Neuronal stem cell (in vitro differentiated cells): ENCODE data around the gene GPR22.

Source experiments
- DNase-seq: peaks from one replicate; pipeline ENCODE4 v3.0.0-alpha.2; 2013; ENCODE audit warnings: low spot score
- H2AFZ ChIP-seq: one replicate; pipeline ENCODE4 v1.6.1; 2013; ENCODE audit warnings: mild to moderate bottlenecking, low read length, inconsistent platforms
- H2AK5ac ChIP-seq: 2 replicates; pipeline ENCODE4 v1.6.1; 2013; ENCODE audit warnings: low read depth, mild to moderate bottlenecking, inconsistent platforms, low read length, moderate library complexity, mixed read lengths
- H2BK120ac ChIP-seq: 2 replicates; pipeline ENCODE4 v1.6.1; 2013; ENCODE audit warnings: low read depth, mild to moderate bottlenecking, inconsistent platforms, low read length, moderate library complexity, mixed read lengths
- H2BK12ac ChIP-seq: one replicate; pipeline ENCODE4 v1.6.1; 2013; ENCODE audit warnings: low read length, inconsistent platforms
- H2BK15ac ChIP-seq: 2 replicates; pipeline ENCODE4 v1.6.1; 2013; ENCODE audit warnings: mild to moderate bottlenecking, low read length, inconsistent platforms, mixed read lengths
- H2BK5ac ChIP-seq: one replicate; pipeline ENCODE4 v1.6.1; 2013; ENCODE audit warnings: inconsistent platforms, mild to moderate bottlenecking, low read length, moderate library complexity
- H3K14ac ChIP-seq: one replicate; pipeline ENCODE4 v1.6.1; 2013; ENCODE audit warnings: low read length, inconsistent platforms
- H3K18ac ChIP-seq: 2 replicates; pipeline ENCODE4 v1.6.1; 2013; ENCODE audit warnings: low read length, inconsistent platforms
- H3K23ac ChIP-seq: 2 replicates; pipeline ENCODE4 v1.6.1; 2013; ENCODE audit warnings: low read depth, mild to moderate bottlenecking, mixed read lengths, low read length, inconsistent platforms; ENCODE audit not compliant: poor library complexity
- H3K27ac ChIP-seq: replicated peaks from 3 replicates; pipeline ENCODE4 v1.5.1; 2013; ENCODE audit warnings: low read length, inconsistent platforms
- H3K27me3 ChIP-seq, 3 experiments: 2 replicates each; pipeline ENCODE4 v1.6.1; 2013; ENCODE audit warnings: low read length in 3 of 3, mild to moderate bottlenecking in 2 of 3, inconsistent platforms in 1 of 3, low read depth in 1 of 3, mixed read lengths in 1 of 3, moderate library complexity in 1 of 3; ENCODE audit not compliant: control insufficient read depth in 3 of 3, insufficient read depth in 3 of 3
- H3K36me3 ChIP-seq, 2 donors: replicated peaks in 1 of 2; 2 replicates each; pipeline ENCODE4 v1.6.1; 2013; ENCODE audit warnings: low read length in 2 of 2; ENCODE audit not compliant: control insufficient read depth in 2 of 2, insufficient read depth in 2 of 2
- H3K4ac ChIP-seq: 2 replicates; pipeline ENCODE4 v1.6.1; 2013; ENCODE audit warnings: inconsistent platforms, mild to moderate bottlenecking, low read length, moderate library complexity
- H3K4me1 ChIP-seq, 2 donors: 1 replicate in 1 of 2; 2 replicates in 1 of 2; pipeline ENCODE4 v1.6.1; 2013; ENCODE audit warnings: low read length in 2 of 2, low read depth in 1 of 2; ENCODE audit not compliant: control insufficient read depth in 2 of 2, insufficient read depth in 1 of 2
- H3K4me2 ChIP-seq: one replicate; pipeline ENCODE4 v1.6.1; 2013; ENCODE audit warnings: mild to moderate bottlenecking, low read length, inconsistent platforms; ENCODE audit not compliant: insufficient read depth, poor library complexity, severe bottlenecking
- H3K4me3 ChIP-seq, 2 donors: 2 replicates each; pipeline ENCODE4 v1.5.1; 2013; ENCODE audit warnings: low read length in 2 of 2, mild to moderate bottlenecking in 2 of 2, inconsistent platforms in 1 of 2, moderate library complexity in 1 of 2
- H3K79me1 ChIP-seq: one replicate; pipeline ENCODE4 v1.6.1; 2013; ENCODE audit warnings: low read depth, mild to moderate bottlenecking, inconsistent platforms, low read length, moderate library complexity
- H3K9ac ChIP-seq: one replicate; pipeline ENCODE4 v1.6.1; 2013; ENCODE audit warnings: mild to moderate bottlenecking, low read depth, low read length, inconsistent platforms; ENCODE audit not compliant: poor library complexity
- H3K9me3 ChIP-seq, 2 donors: replicated peaks in 1 of 2; 2 replicates each; pipeline versions ENCODE3 to v1.6.1; 2013; ENCODE audit warnings: low read length in 2 of 2, mild to moderate bottlenecking in 2 of 2, inconsistent platforms in 1 of 2, low read depth in 1 of 2, mixed read lengths in 1 of 2, moderate library complexity in 1 of 2; ENCODE audit not compliant: control insufficient read depth in 2 of 2, insufficient read depth in 1 of 2
- H4K8ac ChIP-seq: one replicate; pipeline ENCODE4 v1.6.1; 2013; ENCODE audit warnings: low read depth, mild to moderate bottlenecking, inconsistent platforms, low read length, moderate library complexity
- H4K91ac ChIP-seq: one replicate; pipeline ENCODE4 v1.6.1; 2013; ENCODE audit warnings: low read length, low read depth, mild to moderate bottlenecking, inconsistent platforms; ENCODE audit not compliant: poor library complexity
- WGBS, 2 donors: extraction: QIAGEN DNeasy Blood & Tissue Kit; methylation state at CpG; one replicate each; pipeline ENCODE4 v1.1.7; 2013; ENCODE audit warnings: missing lambda C conversion rate in 2 of 2, mixed read lengths in 1 of 2; ENCODE audit not compliant: insufficient read length in 2 of 2, insufficient replicate concordance in 1 of 2; ENCODE audit errors: extremely low coverage in 2 of 2; 5-methylcytosine and 5-hydroxymethylcytosine counted together

The GPR22 gene

GRCh38 chr7:107486041-107486440, 16.2 kb downstream of the GPR22 start:
- H3K27ac ChIP-seq: no peak overlapping the region
- H2BK15ac ChIP-seq: no peak overlapping the region
- H2BK120ac ChIP-seq: no peak overlapping the region
- no peaks in the 10 kb centered on the region for H3K27me3 ChIP-seq
- H4K8ac ChIP-seq: no peak overlapping the region
- H3K4me2 ChIP-seq: no peak overlapping the region
- no peak overlapping the region for H3K4ac ChIP-seq
- H3K9me3 ChIP-seq: no peaks in the 10 kb centered on the region
- no peak overlapping the region for H3K9ac ChIP-seq
- 100% methylated on average over 1 of the region's 3 CpGs for WGBS, 2 donors
- H2AFZ ChIP-seq: no peak overlapping the region
- DNase-seq: no peak
- H2AK5ac ChIP-seq: no peak overlapping the region
- no peaks in the 10 kb centered on the region for H3K36me3 ChIP-seq
- peaks cover 1% of the 10 kb centered on the region for H3K79me1 ChIP-seq
- H3K4me3 ChIP-seq: no peak overlapping the region
- H3K23ac ChIP-seq: no peak overlapping the region
- H4K91ac ChIP-seq: no peak overlapping the region
- no peak overlapping the region for H2BK5ac ChIP-seq
- H3K18ac ChIP-seq: no peak overlapping the region
- no peak overlapping the region for H2BK12ac ChIP-seq
- no peaks in the 10 kb centered on the region for H3K4me1 ChIP-seq
- H3K14ac ChIP-seq: no peak overlapping the region

- Histone ChIP-seq H4K91ac (no peak overlapping the region), H3K4me2 (no peak overlapping the region), H2AFZ (no peak overlapping the region), H3K36me3 (no peaks in the 10 kb centered on the region), H3K4ac (no peak overlapping the region), H2BK15ac (no peak overlapping the region), H3K9me3 (no peaks in the 10 kb centered on the region), H3K79me1 (no peaks in the 10 kb centered on the region), H3K9ac (no peak overlapping the region), H2BK5ac (no peak overlapping the region), H3K4me3 (no peak overlapping the region), H2BK120ac (no peak overlapping the region), H3K18ac (no peak overlapping the region), H3K23ac (no peak overlapping the region), H4K8ac (no peak overlapping the region), H3K14ac (no peak overlapping the region), H2BK12ac (no peak overlapping the region), H2AK5ac (no peak overlapping the region), H3K27ac (no peak overlapping the region), H3K4me1 (no peaks in the 10 kb centered on the region), H3K27me3 (no peaks in the 10 kb centered on the region)
- DNase-seq: no peak
- no CpG with 5 or more reads among the region's 2 CpGs for WGBS, 2 donors
Observed at GRCh38 chr7:107492875-107493274, 23.0 kb downstream of the GPR22 start.

GRCh38 chr7:107494315-107494751, 24.5 kb downstream of the GPR22 start:
- H2AK5ac ChIP-seq: no peak overlapping the region
- no peak overlapping the region for H2AFZ ChIP-seq
- H3K4ac ChIP-seq: no peak overlapping the region
- H3K79me1 ChIP-seq: no peaks in the 10 kb centered on the region
- no peak overlapping the region for H3K18ac ChIP-seq
- H3K14ac ChIP-seq: no peak overlapping the region
- H3K9me3 ChIP-seq: no peaks in the 10 kb centered on the region
- WGBS, 2 donors: no CpG with 5 or more reads among the region's 3 CpGs
- no peak overlapping the region for H3K4me2 ChIP-seq
- no peak overlapping the region for H4K91ac ChIP-seq
- no peak overlapping the region for H4K8ac ChIP-seq
- no peak overlapping the region for H2BK15ac ChIP-seq
- no peak overlapping the region for H3K23ac ChIP-seq
- no peak overlapping the region for H3K9ac ChIP-seq
- H3K36me3 ChIP-seq: no peaks in the 10 kb centered on the region
- H3K4me3 ChIP-seq: no peak overlapping the region
- H3K27ac ChIP-seq: no peak overlapping the region
- no peaks in the 10 kb centered on the region for H3K4me1 ChIP-seq
- no peaks in the 10 kb centered on the region for H3K27me3 ChIP-seq
- DNase-seq: no peak
- H2BK120ac ChIP-seq: no peak overlapping the region
- no peak overlapping the region for H2BK12ac ChIP-seq
- H2BK5ac ChIP-seq: no peak overlapping the region

GRCh38 chr7:107494884-107495283, 25.0 kb downstream of the GPR22 start:
- Histone ChIP-seq H2BK12ac (no peak overlapping the region), H4K8ac (no peak overlapping the region), H3K4me3 (no peak overlapping the region), H3K9ac (no peak overlapping the region), H3K36me3 (no peaks in the 10 kb centered on the region), H3K14ac (no peak overlapping the region), H2BK15ac (no peak overlapping the region), H3K23ac (no peak overlapping the region), H4K91ac (no peak overlapping the region), H3K4me2 (no peak overlapping the region), H3K27me3 (no peaks in the 10 kb centered on the region), H3K79me1 (no peaks in the 10 kb centered on the region), H2AFZ (no peak overlapping the region), H3K18ac (no peak overlapping the region), H3K4me1 (no peaks in the 10 kb centered on the region), H2AK5ac (no peak overlapping the region), H3K9me3 (no peaks in the 10 kb centered on the region), H3K27ac (no peak overlapping the region), H2BK120ac (no peak overlapping the region), H2BK5ac (no peak overlapping the region), H3K4ac (no peak overlapping the region)
- DNase-seq: no peak
- WGBS, 2 donors: no CpG with 5 or more reads among the region's 6 CpGs
